Measurements from ENCODE around the gene OR5K3.

Gene OR5K3

DNA sequence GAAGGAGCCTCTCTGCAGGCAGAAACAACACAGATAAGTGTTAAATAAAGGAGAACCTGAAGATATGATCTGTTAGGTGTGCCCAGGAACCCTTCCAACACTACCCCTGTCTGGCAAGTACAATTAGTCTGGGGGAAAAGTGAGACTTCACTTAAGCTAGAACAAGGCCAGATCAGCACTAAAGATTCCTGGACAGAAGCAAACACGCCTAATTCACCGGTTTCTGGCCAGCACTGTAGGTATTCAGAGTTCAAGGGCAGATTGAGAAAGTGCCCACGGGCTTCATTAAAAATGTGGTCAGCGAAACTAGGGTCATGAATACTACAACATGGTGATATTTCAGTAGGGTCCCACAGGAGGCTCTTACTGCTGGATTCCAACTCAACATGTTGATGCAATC lies 43.9 kb downstream of the OR5K3 start:
- DNase-seq, result no peak

DNA sequence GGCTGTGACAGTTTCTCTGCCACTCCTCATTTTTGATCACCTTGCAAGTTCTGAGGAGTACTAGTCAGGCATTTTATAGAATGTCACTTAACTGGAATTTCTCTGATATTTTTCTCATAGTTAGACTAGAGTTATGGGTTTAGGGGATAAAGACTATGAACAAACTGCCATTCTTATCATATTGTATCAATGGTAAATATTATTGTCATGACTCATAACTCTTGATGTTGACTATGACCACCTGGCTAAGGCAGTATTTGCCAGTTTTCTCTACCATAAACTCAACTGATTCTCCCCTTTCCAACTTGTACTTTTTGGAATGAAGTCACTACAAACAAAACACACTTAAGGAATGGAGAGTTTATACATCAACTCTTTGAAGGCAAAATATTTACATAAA lies 49.8 kb downstream of the OR5K3 start:
- no peak for DNase-seq
